Endodermal cell (in vitro differentiated cells): ENCODE results near the gene PSMA4. TPM values are rescaled to one million over a fixed set of nuclear protein-coding genes. Genes with fewer than 3 reads are reported as not detected.

Experiments
- DNase-seq: peaks from one replicate; pipeline ENCODE4 v3.0.0-alpha.2; 2017
- H3K27ac ChIP-seq: 2 replicates; pipeline ENCODE4 v1.5.1; 2013; ENCODE audit warnings: mild to moderate bottlenecking, low read depth, low read length, moderate library complexity
- H3K27me3 ChIP-seq: 2 replicates; pipeline ENCODE4 v1.6.1; 2013; ENCODE audit warnings: mild to moderate bottlenecking, low read length, moderate library complexity; ENCODE audit not compliant: insufficient read depth, control insufficient read depth, poor library complexity, severe bottlenecking
- H3K36me3 ChIP-seq: 2 replicates; pipeline ENCODE4 v1.7.0; 2013; ENCODE audit warnings: mild to moderate bottlenecking, low read length, moderate library complexity; ENCODE audit not compliant: control insufficient read depth, insufficient read depth
- H3K4me1 ChIP-seq: one replicate; pipeline ENCODE4 v1.7.0; 2013; ENCODE audit warnings: low read length; ENCODE audit not compliant: control insufficient read depth, insufficient read depth
- H3K4me3 ChIP-seq: 2 replicates; pipeline ENCODE4 v1.5.1; 2013; ENCODE audit warnings: mild to moderate bottlenecking, low read length, moderate library complexity
- H3K9ac ChIP-seq: 2 replicates; pipeline ENCODE4 v1.6.1; 2013; ENCODE audit warnings: mild to moderate bottlenecking, low read length, moderate library complexity; ENCODE audit not compliant: poor library complexity, severe bottlenecking; ENCODE audit errors: extremely low read depth
- H3K9me3 ChIP-seq: 2 replicates; pipeline ENCODE4 v1.6.1; 2013; ENCODE audit warnings: mild to moderate bottlenecking, low read length, moderate library complexity; ENCODE audit not compliant: control insufficient read depth
- H3K27ac Mint-ChIP-seq: 2 replicates; pipeline ENCODE4 v1.8.0; 2020; ENCODE audit warnings: mixed read lengths
- H3K27me3 Mint-ChIP-seq: 2 replicates; pipeline ENCODE4 v1.8.0; 2021; ENCODE audit warnings: mild to moderate bottlenecking, mixed read lengths; ENCODE audit not compliant: insufficient read depth
- H3K36me3 Mint-ChIP-seq: 2 replicates; pipeline ENCODE4 v1.8.0; 2020; ENCODE audit warnings: low read depth, mixed read lengths
- H3K4me1 Mint-ChIP-seq: 2 replicates; pipeline ENCODE4 v1.8.0; 2020; ENCODE audit warnings: mixed read lengths
- H3K4me3 Mint-ChIP-seq: 2 replicates; pipeline ENCODE4 v1.8.0; 2020; ENCODE audit warnings: mild to moderate bottlenecking, moderate library complexity, mixed read lengths
- H3K9me3 Mint-ChIP-seq: 2 replicates; pipeline ENCODE4 v1.8.0; 2020; ENCODE audit warnings: mild to moderate bottlenecking, mixed read lengths
- CTCF ChIP-seq: fragments of 200-600 bp; sonication (generic); conservative IDR thresholded peaks from 2 replicates; pipeline ENCODE4 v1.5.0; 2021; ENCODE audit warnings: antibody characterized with exemption, mild to moderate bottlenecking
- WGBS, 2 experiments: methylation state at CpG; one replicate each; pipeline versions ENCODE4 v1.1.5 to v1.1.7; 2013; ENCODE audit warnings: missing lambda C conversion rate in 2 of 2, mixed read lengths in 1 of 2; ENCODE audit not compliant: insufficient coverage in 1 of 2, insufficient read length in 1 of 2; 5-methylcytosine and 5-hydroxymethylcytosine counted together
- total RNA-seq, 2 donors: library from RNA; stranded (reverse); fragmentation: NEBNext Ultra II Directional in 1 of 2; extraction: Animal tissue kit (Norgen Biotek cat#: 25700) in 1 of 2; gene quantifications; 2 replicates in 1 of 2; 3 replicates in 1 of 2; pipeline ENCODE4 v1.2.1, GENCODE V29; 2021

PSMA4 gene
- total RNA-seq, 2 donors from 2014 or later = 250 to 254 TPM

- Histone ChIP-seq H3K9ac (no peak overlapping the region), H3K27me3 (no peaks in the 10 kb centered on the region), H3K9me3 (no peaks in the 10 kb centered on the region), H3K4me3 (peak overlapping the region; percentile 95), H3K27ac (no peak overlapping the region), H3K4me1 (peaks cover 5% of the 10 kb centered on the region), H3K36me3 (no peaks in the 10 kb centered on the region)
- no peak for DNase-seq
- 74 to 83% methylated on average over 9 to 11 of the region's 11 CpGs for WGBS, 2 experiments
- Mint-ChIP-seq H3K9me3 (no peaks in the 10 kb centered on the region), H3K4me1 (peaks cover 27% of the 10 kb centered on the region), H3K27me3 (peaks cover 4% of the 10 kb centered on the region), H3K36me3 (no peaks in the 10 kb centered on the region), H3K4me3 (peak overlapping the region; percentile 83), H3K27ac (no peak overlapping the region)
- no peak for TF ChIP-seq CTCF
These were observed 24.5 kb downstream of the PSMA4 start for GRCh38 chr15:78564743-78565096.

- Histone ChIP-seq H3K36me3 (no peaks in the 10 kb centered on the region), H3K9me3 (no peaks in the 10 kb centered on the region), H3K27me3 (no peaks in the 10 kb centered on the region), H3K9ac (peak within 1 kb of the TSS; percentile 67), H3K27ac (peak within 1 kb of the TSS; percentile 85), H3K4me3 (peak within 1 kb of the TSS; percentile 95), H3K4me1 (peaks cover 5% of the 10 kb centered on the region)
- Mint-ChIP-seq H3K36me3 (no peaks in the 10 kb centered on the region), H3K27ac (peak within 1 kb of the TSS; percentile 86), H3K4me3 (peak within 1 kb of the TSS; percentile 83), H3K4me1 (peaks cover 27% of the 10 kb centered on the region), H3K27me3 (peaks cover 4% of the 10 kb centered on the region), H3K9me3 (no peaks in the 10 kb centered on the region)
- DNase-seq = peak; percentile 100
- WGBS, 2 experiments = 0% methylated on average over 22 to 75 of the region's 75 CpGs
- TF ChIP-seq CTCF = no peak
These were observed 25.1 kb downstream of the PSMA4 start, which contains the start of gene CHRNA5 for GRCh38 chr15:78565097-78565950. Gene CHRNA5, plus strand, starts transcription at chr15:78565520. Its CDS starts 200 bp downstream, at chr15:78565720.

- peak; percentile 59 for TF ChIP-seq CTCF
- Mint-ChIP-seq H3K27me3 (peaks cover 4% of the 10 kb centered on the region), H3K36me3 (no peaks in the 10 kb centered on the region), H3K27ac (peak overlapping the region; percentile 86), H3K4me1 (peaks cover 25% of the 10 kb centered on the region), H3K4me3 (peak overlapping the region; percentile 83), H3K9me3 (no peaks in the 10 kb centered on the region)
- Histone ChIP-seq H3K4me1 (peaks cover 5% of the 10 kb centered on the region), H3K27me3 (no peaks in the 10 kb centered on the region), H3K9ac (peak overlapping the region; percentile 67), H3K27ac (peak overlapping the region; percentile 85), H3K9me3 (no peaks in the 10 kb centered on the region), H3K36me3 (no peaks in the 10 kb centered on the region), H3K4me3 (peak overlapping the region; percentile 95)
- peak; percentile 73 for DNase-seq
- 3 to 5% methylated on average over 14 to 19 of the region's 19 CpGs for WGBS, 2 experiments
These were observed 25.9 kb downstream of the PSMA4 start for GRCh38 chr15:78565951-78566774.
